22Rv1 (cell line): ENCODE results near the gene ECE1.
A peak's percentile ranks its signal among the peaks of the same experiment; 100 is the strongest.

Source experiments
- H3K27ac ChIP-seq: fragments of 450-650 bp; 2 replicates; pipeline ENCODE4 v1.5.1; 2017
- CTCF ChIP-seq: fragments of 450-650 bp; IDR thresholded peaks from 2 replicates; pipeline ENCODE4 v1.5.1; 2017; ENCODE audit warnings: mild to moderate bottlenecking
- ZFX ChIP-seq: fragments of 450-650 bp; IDR thresholded peaks from 2 replicates; pipeline ENCODE4 v1.6.1; 2017; ENCODE audit warnings: antibody characterized with exemption, borderline replicate concordance

The ECE1 gene

GRCh38 chr1:21254335-21254951 lies 35.8 kb downstream of the ECE1 start:
- H3K27ac ChIP-seq = no peak overlapping the region

GRCh38 chr1:21251773-21252471 lies 38.3 kb downstream of the ECE1 start:
- TF ChIP-seq ZFX = no peak
- no peak for TF ChIP-seq CTCF
- peak overlapping the region; percentile 79 for H3K27ac ChIP-seq

More at GRCh38 chr1:21254335-21254951, 35.8 kb downstream of the ECE1 start:
- TF ChIP-seq CTCF (no peak), ZFX (no peak)

GRCh38 chr1:21249940-21250493 lies 40.2 kb downstream of the ECE1 start:
- no peak overlapping the region for H3K27ac ChIP-seq
- TF ChIP-seq CTCF = no peak

- TF ChIP-seq ZFX = no peak
- TF ChIP-seq CTCF = no peak
Observed at GRCh38 chr1:21247892-21248715, 42.2 kb downstream of the ECE1 start.

GRCh38 chr1:21246905-21247642 lies 43.2 kb downstream of the ECE1 start:
- H3K27ac ChIP-seq = no peak overlapping the region
- TF ChIP-seq CTCF (no peak), ZFX (no peak)

More at GRCh38 chr1:21247892-21248715, 42.2 kb downstream of the ECE1 start:
- no peak overlapping the region for H3K27ac ChIP-seq

- TF ChIP-seq ZFX (no peak), CTCF (no peak)
- H3K27ac ChIP-seq = no peak overlapping the region
Observed at GRCh38 chr1:21245688-21246229, 44.5 kb downstream of the ECE1 start.
